Measurements from ENCODE around the gene NOM1.

Gene NOM1

DNA sequence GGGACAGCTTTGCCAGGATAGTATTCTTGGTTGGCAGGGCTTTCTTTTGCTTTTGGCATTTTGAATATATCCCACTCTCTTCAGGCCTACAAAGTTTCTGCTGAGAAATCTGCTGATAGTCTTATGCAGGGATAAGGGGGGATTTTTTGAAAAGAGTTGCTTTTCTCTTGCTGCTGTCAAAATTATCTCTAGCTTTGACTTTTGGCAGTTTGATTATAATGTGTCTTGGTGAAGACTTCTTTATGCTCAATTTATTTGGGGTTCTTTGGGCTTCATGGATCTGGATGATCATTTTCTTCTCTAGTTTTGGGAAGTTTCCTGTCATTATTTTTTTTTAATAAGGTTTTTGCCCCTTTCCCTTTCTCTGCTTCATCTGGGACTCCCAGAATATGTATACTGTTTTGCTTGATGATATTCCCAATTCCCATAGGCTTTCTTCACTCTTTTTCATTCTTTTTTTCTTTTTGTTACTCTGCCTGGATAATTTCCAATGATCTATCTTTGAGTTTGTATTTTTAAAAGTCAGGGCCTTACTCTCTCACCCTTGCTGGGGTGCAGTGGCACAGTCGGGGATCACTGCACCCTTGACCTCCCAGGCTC is 29.6 kb downstream of the NOM1 start:
- in situ Hi-C loops (cut with HindIII; ENCODE audit: low sequenced_read_pairs): no loop called here

DNA sequence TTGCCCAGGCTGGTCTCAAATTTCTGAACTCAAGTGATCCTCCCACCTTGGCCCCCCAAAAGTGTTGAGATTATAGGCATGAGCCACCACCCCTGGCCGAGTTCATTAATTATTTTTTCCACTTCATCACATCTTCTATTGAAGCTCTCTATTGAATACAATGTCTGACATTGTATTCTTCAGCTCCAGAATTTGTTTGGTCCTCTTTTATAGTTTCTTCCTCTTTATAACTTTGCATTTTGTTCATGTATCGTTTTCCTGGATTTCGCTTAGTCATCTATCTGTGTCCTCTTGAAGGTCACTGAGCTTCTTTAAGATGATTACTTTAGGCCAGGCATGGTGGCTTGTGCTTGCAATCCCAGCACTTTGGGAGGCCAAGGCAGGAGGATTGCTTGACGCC is 30.2 kb downstream of the NOM1 start:
- in situ Hi-C loops (cut with HindIII; ENCODE audit: low sequenced_read_pairs): no loop called here

- in situ Hi-C loops (cut with HindIII; ENCODE audit: low sequenced_read_pairs): no loop called here
Observed at GRCh38 chr7:156984174-156984891, 34.8 kb downstream of the NOM1 start.

DNA sequence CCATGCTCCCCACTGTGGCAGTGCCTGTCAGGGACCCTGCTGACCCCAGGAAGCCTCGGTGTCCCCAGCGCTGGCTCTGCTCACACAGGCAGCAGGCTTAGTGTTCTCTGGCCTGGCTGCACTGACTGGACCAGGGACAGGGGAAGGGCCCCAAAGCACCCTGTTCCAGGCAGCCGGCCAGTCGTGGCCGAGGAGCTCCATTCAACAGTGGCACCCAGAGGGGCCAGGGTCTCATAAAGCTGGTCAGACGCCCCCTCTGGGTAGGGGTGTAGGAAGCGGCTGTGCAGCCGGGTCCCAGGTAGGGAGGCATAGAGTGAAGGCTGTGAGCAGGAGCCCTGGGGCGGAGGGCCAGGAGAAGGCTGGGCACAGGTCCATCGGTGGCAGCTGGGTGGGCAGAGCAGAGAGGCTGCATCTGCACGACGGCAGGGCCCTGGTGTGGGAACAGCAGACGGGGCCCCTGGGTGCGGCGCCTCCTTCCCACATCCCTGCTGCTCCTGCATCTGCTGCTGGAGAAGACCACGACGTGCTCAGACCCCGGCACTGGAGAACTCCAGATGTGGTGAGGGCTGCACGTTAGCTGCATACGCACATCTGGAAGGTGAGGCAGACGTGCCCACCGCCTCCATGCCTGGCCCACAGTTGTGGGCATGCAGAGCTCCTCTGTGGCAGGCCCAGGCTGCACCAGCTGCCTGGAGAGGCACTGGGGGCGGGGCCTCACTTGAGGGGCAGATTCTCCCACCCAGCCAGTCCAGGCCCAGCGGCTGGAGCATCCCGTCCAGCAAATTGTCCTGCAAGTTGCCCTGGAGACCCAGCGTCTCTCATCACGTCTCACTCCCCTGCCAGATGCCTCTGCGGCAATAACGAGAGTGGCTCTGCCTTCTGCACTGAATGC is 35.8 kb downstream of the NOM1 start:
- in situ Hi-C loops (cut with HindIII; ENCODE audit: low sequenced_read_pairs): no loop called here

DNA sequence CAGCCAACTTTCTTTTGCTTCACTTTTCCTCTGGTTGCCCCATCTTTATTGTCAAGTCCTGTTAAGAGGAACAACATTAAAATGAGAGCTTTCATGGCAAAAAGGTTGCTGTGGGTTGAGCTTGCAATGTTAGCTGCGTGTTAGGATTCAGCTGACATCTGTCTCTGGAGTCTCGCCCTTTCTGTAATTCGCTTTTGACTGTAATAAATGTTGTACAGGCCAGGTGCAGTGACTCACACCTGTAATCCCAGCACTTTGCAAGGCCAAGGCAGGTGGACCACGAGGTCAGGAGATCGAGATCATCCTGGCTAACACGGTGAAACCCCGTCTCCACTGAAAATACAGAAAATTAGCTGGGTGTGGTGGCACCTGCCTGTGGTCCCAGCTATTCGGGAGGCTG is 36.9 kb downstream of the NOM1 start:
- in situ Hi-C loops (cut with HindIII; ENCODE audit: low sequenced_read_pairs): no loop called here

GRCh38 chr7:156988343-156989185 is 39.1 kb downstream of the NOM1 start:
- in situ Hi-C loops (cut with HindIII; ENCODE audit: low sequenced_read_pairs): no loop called here

DNA sequence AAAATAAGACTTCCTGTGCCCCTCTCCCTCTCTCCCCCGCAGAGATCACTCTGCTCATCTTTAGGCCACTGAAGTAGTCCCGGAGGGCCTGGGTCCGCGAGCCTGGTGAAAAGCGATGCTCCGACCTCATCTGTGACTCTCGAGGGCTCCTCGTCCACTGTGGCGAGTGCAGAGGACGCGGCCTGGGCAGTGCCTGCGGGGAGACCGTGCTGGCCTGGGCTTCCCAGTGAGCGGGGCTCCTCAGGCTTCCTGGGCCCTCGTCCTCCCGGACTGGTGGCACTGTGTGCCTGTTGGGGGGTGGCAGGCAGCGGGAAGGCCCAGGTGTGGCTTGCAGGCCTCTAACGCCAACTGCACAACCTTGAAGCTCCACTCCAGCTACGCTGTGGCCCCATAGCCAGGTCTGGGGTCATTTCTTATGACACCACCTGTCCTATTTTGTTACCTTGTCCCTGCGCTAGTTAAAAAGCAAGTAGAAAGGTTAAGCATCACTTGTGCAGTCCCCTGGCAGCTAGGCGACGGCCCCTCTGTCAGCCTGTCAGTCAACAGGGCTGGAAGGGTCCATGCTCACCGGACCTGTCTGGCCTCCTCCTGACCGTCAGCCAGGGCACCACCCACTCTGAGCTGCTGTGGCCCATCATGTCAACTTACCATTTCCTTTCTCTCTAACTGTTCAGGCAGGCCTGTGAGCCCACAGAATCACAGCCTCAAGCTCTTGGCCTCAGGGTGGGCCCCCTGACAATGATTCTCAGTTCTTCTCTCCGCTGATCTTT is 40.4 kb downstream of the NOM1 start:
- in situ Hi-C loops (cut with HindIII; ENCODE audit: low sequenced_read_pairs): no loop called here

DNA sequence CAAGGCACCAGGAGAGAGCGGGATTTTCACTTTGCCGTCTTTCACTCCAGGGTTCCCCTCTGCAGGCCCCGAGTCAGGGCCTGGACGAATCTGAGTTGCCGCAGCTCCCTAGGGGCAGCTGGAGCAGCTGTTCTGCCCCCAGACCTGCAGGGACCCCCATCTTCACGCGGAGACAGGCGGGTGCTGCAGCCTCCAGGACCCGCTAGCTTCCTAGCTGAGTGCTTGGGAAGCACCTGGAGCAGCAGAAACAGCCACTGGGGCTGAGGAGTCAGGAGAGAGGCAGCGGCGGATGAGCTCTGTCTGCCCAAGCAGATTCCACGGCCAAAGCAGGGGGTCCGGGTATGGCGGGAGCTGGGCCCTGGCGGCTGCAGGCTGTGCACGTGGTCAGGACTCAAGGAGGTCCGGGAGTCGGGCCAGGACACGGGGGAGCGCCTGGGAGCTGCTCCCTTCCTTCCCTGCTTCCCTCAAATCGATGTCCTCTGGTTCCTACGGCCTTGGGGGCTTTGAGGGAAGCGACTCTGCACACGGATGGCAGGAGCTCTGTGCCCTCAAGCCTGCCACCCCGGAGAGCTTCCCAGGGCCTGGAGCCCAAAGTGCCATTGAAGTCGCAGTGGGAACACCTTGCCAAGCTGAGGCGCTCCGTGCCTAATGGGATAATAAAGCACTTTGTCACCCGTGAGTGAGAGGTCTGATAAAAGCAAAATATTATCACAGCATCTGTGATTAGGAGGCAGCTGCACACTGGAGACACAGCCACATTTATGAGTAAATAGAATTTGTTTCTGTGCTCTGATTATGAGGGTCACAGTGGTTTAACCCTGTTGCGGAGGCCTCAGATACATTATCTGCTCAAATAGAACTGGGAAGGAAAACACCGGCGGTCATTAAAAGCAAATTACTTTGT is 43.8 kb downstream of the NOM1 start:
- in situ Hi-C loops (cut with HindIII; ENCODE audit: low sequenced_read_pairs): no loop called here

DNA sequence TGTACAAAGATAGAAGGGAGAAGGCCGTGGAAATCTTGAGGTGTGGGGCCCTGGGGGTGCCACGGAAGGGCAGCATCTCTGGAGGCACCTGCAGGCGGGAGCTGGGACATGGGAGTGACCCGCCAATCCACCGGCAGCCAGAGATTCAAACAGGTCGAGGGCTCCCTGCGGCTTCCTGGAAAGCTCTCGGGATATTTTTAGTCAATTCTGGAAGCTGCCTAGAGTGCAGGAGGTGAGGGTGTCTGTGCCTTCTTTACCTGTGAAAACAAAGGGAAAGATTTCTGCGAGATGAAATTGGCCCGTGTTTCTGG is 44.4 kb downstream of the NOM1 start:
- in situ Hi-C loops (cut with HindIII; ENCODE audit: low sequenced_read_pairs): no loop called here

DNA sequence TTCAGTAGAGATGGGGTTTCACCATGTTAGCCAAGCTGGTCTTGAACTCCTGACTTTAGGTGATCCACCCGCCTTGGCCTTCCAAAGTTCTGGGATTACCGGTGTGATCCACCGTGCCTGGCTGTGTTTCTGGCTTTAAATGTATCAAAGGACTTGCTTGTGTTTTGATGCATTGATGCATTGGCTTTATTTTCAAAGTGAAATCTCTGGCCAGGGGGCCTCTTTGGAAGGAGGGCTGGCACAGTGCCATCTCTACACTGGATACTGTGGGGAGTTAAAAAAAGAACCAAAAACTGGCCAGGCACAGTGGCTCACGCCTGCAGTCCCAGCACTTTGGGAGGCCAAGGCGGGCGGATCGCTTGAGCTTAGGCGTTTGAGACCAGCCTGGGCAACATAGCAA is 44.9 kb downstream of the NOM1 start:
- in situ Hi-C loops (cut with HindIII; ENCODE audit: low sequenced_read_pairs): no loop called here

- in situ Hi-C loops (cut with HindIII; ENCODE audit: low sequenced_read_pairs): no loop called here
Observed at GRCh38 chr7:156998988-156999957, 49.8 kb downstream of the NOM1 start.

DNA sequence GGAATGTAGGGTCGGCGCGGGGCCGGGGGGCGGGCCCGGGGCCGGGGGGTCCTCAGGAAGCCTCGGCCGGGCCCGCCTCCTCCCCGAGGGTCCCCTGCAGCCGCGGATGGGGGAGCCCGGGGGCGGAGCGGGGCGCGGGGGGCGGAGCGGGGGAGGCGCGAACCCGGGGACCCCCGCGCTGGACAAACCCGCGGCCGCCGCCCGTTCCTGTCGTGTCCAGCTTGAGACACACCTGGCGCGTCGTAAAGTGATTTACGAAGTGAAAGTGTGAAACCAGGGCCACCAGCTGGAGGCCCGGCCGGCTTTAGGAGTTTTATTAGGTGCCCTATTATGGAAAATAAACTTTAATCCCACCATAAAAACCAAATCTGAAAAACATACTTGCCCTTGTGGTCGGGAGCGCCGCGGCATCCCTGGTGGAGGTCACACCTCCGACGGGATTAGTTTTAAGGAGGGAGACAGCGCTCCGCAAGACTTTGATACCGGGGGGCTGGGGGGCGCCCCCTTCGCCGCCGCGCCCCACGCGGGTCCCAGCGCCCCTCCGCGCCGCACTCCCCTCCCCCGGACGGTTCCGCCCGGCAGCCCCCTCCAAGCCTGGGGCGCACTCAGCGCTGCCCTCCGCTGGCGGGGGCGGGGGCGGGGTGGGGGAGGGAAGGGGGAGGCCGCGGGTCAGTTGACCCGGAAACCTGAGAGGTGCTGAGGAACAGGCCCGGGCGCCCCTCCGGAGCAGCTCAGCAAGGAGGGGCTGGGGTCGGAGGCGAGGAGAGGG is 50.6 kb downstream of the NOM1 start:
- in situ Hi-C loops (cut with HindIII; ENCODE audit: low sequenced_read_pairs): no loop called here

GRCh38 chr7:157000741-157001653 is 51.5 kb downstream of the NOM1 start:
- in situ Hi-C loops (cut with HindIII; ENCODE audit: low sequenced_read_pairs): no loop called here

- in situ Hi-C loops (cut with HindIII; ENCODE audit: low sequenced_read_pairs): no loop called here
Observed at GRCh38 chr7:157001920-157002818, 52.7 kb downstream of the NOM1 start.

DNA sequence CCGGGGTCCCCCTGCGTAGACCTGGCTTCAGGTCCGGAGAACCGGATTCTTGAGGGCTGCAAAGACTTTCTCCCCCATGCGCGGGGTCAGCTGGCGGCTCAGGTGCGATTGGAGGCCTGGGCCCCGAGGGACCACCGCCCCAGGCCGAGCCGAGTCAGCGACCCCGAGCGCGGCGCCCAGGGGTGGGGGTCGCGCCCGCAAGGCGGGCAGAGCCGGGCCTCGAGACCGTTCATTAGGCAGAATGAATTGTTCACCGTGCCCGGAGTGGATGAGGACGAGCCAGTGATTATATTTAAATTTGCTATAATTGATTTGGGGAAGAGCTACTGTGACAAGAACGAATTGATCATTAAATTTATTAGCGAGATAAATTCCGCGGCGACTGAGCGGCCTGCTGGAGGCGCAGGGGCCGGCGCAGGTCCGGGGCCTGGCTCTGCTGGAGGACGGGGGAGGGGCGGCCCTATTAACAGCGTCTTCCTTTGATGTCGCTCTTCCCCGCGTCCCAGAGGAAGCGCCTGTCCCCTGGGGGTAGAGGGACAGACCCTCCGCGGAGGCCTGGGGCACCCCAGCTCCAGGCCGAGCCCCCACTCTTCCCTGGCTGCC is 53.4 kb downstream of the NOM1 start:
- in situ Hi-C loops (cut with HindIII; ENCODE audit: low sequenced_read_pairs): no loop called here

All from endothelial cell of hepatic sinusoid (primary cell).